ENCODE data around the gene KCNJ11. TPM values are rescaled to one million over a fixed set of nuclear protein-coding genes. Genes with fewer than 3 reads are reported as not detected.
A peak's percentile ranks its signal among the peaks of the same experiment; 100 is the strongest.

Gene KCNJ11
- total and polyA plus RNA-seq, 2 of the 8 experiments (the other 6 are each of a cell fraction or from before 2014, with no cell fraction given) = 3.8 to 6.3 TPM

GRCh38 chr11:17386331-17387084 is 2.0 kb downstream of the KCNJ11 start:
- H2BK5ac ChIP-seq (ENCODE audit: low read depth, low read length) = peak overlapping the region; percentile 24; the same call in 1 of the 2 replicates
- H4K5ac ChIP-seq (ENCODE audit: insufficient read length, low read depth, low read length) = no peak overlapping the region
- H3K27me3 ChIP-seq (replicated peaks in 1 of 4; ENCODE audit: control insufficient read depth in 3 of 4, extremely low read depth in 1 of 4, insufficient read depth in 3 of 4, low read length in 3 of 4) = peaks cover 0 to 6% (median 0%) of the 10 kb centered on the region in 4 experiments; a peak in 4 of 7 replicates
- no peak overlapping the region for H3K4ac ChIP-seq (replicated peaks; ENCODE audit: insufficient read length, low read depth, low read length)
- POLR2A ChIA-PET (ENCODE audit: partially characterized antibody) = no interaction called here
- no peak overlapping the region for H3K14ac ChIP-seq (ENCODE audit: insufficient read length)
- peak overlapping the region; percentile 75 for H4K8ac ChIP-seq (ENCODE audit: extremely low read depth, insufficient read depth, low read length)
- H4K91ac ChIP-seq (replicated peaks; ENCODE audit: insufficient read length, low read length) = no peak overlapping the region
- peak; percentile 31 to 82 for DNase-seq (ENCODE audit: low read depth in 1 of 2, low spot score in 2 of 2)
- H3K4me1 ChIP-seq (replicated peaks in 1 of 4; ENCODE audit: control insufficient read depth in 3 of 4, insufficient read depth in 4 of 4, low read length in 3 of 4) = peaks cover 0 to 12% (median 2%) of the 10 kb centered on the region in 4 experiments; a peak in 3 of 7 replicates
- H3K23me2 ChIP-seq (ENCODE audit: low read depth, low read length) = no peaks in the 10 kb centered on the region
- CTCF ChIA-PET (ENCODE audit: partially characterized antibody) = interaction anchor here (0.6 to 38.8 kb wide), 33 partner anchors 9 to 345 kb away, joined by 3 to 1414 read pairs (median 4); partner anchors contain the start of genes ABCC8, MYOD1 and USH1C
- H4K20me1 ChIP-seq (replicated peaks in 1 of 2; ENCODE audit: control insufficient read depth in 1 of 2, insufficient read depth in 2 of 2, low read length in 2 of 2) = peaks cover 0 to 3% of the 10 kb centered on the region in 2 experiments
- no peak overlapping the region for H3K56ac ChIP-seq (replicated peaks; ENCODE audit: insufficient read length, low read depth, low read length)
- H3K79me2 ChIP-seq (ENCODE audit: control insufficient read depth in 1 of 2, insufficient read depth in 2 of 2, low read length in 2 of 2) = no peaks in the 10 kb centered on the region
- no peak overlapping the region for H3K27ac ChIP-seq (ENCODE audit: low read depth, low read length)
- no peaks in the 10 kb centered on the region for H3K9me3 ChIP-seq (ENCODE audit: insufficient read depth in 2 of 2, low read depth in 1 of 2, low read length in 1 of 2)
- H3K9ac ChIP-seq (replicated peaks in 1 of 4; ENCODE audit: extremely low read depth in 1 of 4, low read depth in 3 of 4, low read length in 3 of 4) = no peak overlapping the region; a peak in 1 of 7 replicates
- WGBS, 2 experiments (ENCODE audit: extremely low coverage in 1 of 2, insufficient coverage in 1 of 2, insufficient read length in 1 of 2, insufficient replicate concordance in 2 of 2, low coverage in 1 of 2, low lambda C conversion rate in 2 of 2, missing lambda C conversion rate in 1 of 2) = 82% methylated on average over 22 of the region's 23 CpGs; no CpG with 5 or more reads in 1 of the 2 experiments
- no peak overlapping the region for H2BK120ac ChIP-seq (replicated peaks; ENCODE audit: low read depth, low read length)
- no peak for FAIRE-seq
- no peak overlapping the region for H2BK15ac ChIP-seq (ENCODE audit: low read length)
- 0 out of 2 replicates have a peak overlapping the region, but pooled peaks have one; percentile 27 for H2BK12ac ChIP-seq (ENCODE audit: low read depth, low read length)
- no peaks in the 10 kb centered on the region; the same call in 1 of the 2 replicates for H3K79me1 ChIP-seq (ENCODE audit: low read depth, low read length)
- H3K4me3 ChIP-seq (ENCODE audit: extremely low read depth in 1 of 4, insufficient read depth in 2 of 4, low read depth in 3 of 4, low read length in 4 of 4) = no peak overlapping the region
- H2BK20ac ChIP-seq (ENCODE audit: low read length) = no peak overlapping the region
- no peak overlapping the region for H3K23ac ChIP-seq (ENCODE audit: insufficient read length)
- no peak overlapping the region for H2AK5ac ChIP-seq (ENCODE audit: low read depth, low read length)
- no peaks in the 10 kb centered on the region for H3K36me3 ChIP-seq (ENCODE audit: control insufficient read depth in 2 of 4, insufficient read depth in 4 of 4, low read length in 3 of 4)
- H3K4me2 ChIP-seq (ENCODE audit: insufficient read depth in 1 of 2, low read depth in 2 of 2, low read length in 2 of 2) = no peak overlapping the region
- H2AFZ ChIP-seq (ENCODE audit: low read length) = no peak overlapping the region
- no peak overlapping the region; the same call in 1 of the 2 replicates for H3K18ac ChIP-seq (ENCODE audit: extremely low read depth, low read length)
- TF ChIP-seq SP4 (IDR thresholded peaks at IDR 0.05; ENCODE audit: low read length) (no peak), CEBPB (IDR thresholded peaks at IDR 0.05; ENCODE audit: low read depth, low read length) (no peak), GTF2F1 (IDR thresholded peaks at IDR 0.05; ENCODE audit: borderline replicate concordance, low read depth, low read length) (no peak), CTCF (IDR thresholded peaks at IDR 0.05; ENCODE audit: control extremely low read depth in 1 of 3, insufficient read depth in 1 of 3, low read depth in 1 of 3, low read length in 3 of 3) (peak; percentile 82 to 87 (median 87)), CBX5 (IDR thresholded peaks at IDR 0.05; ENCODE audit: low read depth, low read length) (no peak), RAD21 (IDR thresholded peaks at IDR 0.05 in 1 of 2, conservative IDR thresholded peaks at IDR 0.05 in 1 of 2; ENCODE audit: low read depth in 2 of 2, low read length in 2 of 2) (peak; percentile 60 to 74), ZNF274 (IDR thresholded peaks at IDR 0.05; ENCODE audit: borderline replicate concordance, extremely low read depth, low read length) (no peak), CHD1 (IDR thresholded peaks at IDR 0.05; ENCODE audit: low read depth, low read length) (no peak), MAX (IDR thresholded peaks at IDR 0.05) (peak; percentile 80)
